IMR-90 (cell line): Measurements from ENCODE around the gene PCSK6. TPM values are rescaled to one million over a fixed set of nuclear protein-coding genes. Genes with fewer than 3 reads are reported as not detected.

Experiments
- ATAC-seq: fragments of 200-7000 bp; cut with Tn5 transposase; 2 replicates; pipeline ENCODE4 v1.9.1; 2020; ENCODE audit warnings: low read depth, mild to moderate bottlenecking, moderate library complexity
- BruUV-seq: library from RNA; stranded (reverse); fragments of 400-500 nt; replicated peaks from 2 replicates; lab custom pipeline; 2021; lab: Mats Ljungman, UMichigan
- CTCF ChIA-PET: fragments of 300-600 bp; formaldehyde crosslinking; extraction: SDS; loops from one replicate; lab custom pipeline; 2021; ENCODE audit warnings: antibody characterized with exemption; lab: Yijun Ruan, JAX
- POLR2A ChIA-PET: fragments of 300-600 bp; sonication (Branson Sonifier 250); formaldehyde crosslinking; loops from one replicate; lab custom pipeline; 2022; ENCODE audit warnings: antibody characterized with exemption; ENCODE audit not compliant: unreplicated experiment; lab: Charles Lee
- DNase-seq: peaks from one replicate; pipeline ENCODE4 v3.0.0; 2013
- H2AFZ ChIP-seq: replicated peaks from 2 replicates; pipeline ENCODE3; 2013; ENCODE audit warnings: low read length, mild to moderate bottlenecking; ENCODE audit not compliant: poor library complexity
- H2AK5ac ChIP-seq: 2 replicates; pipeline ENCODE4 v1.6.1; 2013; ENCODE audit warnings: low read depth, low read length, inconsistent platforms
- H2AK9ac ChIP-seq: replicated peaks from 2 replicates; pipeline ENCODE3; 2013; ENCODE audit warnings: mild to moderate bottlenecking, low read depth, low read length, moderate library complexity; ENCODE audit not compliant: poor library complexity
- H2BK120ac ChIP-seq: 2 replicates; pipeline ENCODE4 v1.6.1; 2013; ENCODE audit warnings: low read depth, low read length, inconsistent platforms
- H2BK15ac ChIP-seq: 3 replicates; pipeline ENCODE4 v1.6.1; 2013; ENCODE audit warnings: low read depth, low read length, inconsistent platforms
- H2BK20ac ChIP-seq: 2 replicates; pipeline ENCODE4 v1.6.1; 2013; ENCODE audit warnings: low read depth, mild to moderate bottlenecking, inconsistent platforms, low read length, moderate library complexity
- H2BK5ac ChIP-seq: 2 replicates; pipeline ENCODE4 v1.6.1; 2013; ENCODE audit warnings: mild to moderate bottlenecking, low read depth, low read length, inconsistent platforms; ENCODE audit not compliant: poor library complexity, severe bottlenecking
- H3K14ac ChIP-seq: replicated peaks from 2 replicates; pipeline ENCODE4 v1.6.1; 2013; ENCODE audit warnings: low read depth, low read length, inconsistent platforms
- H3K18ac ChIP-seq: 2 replicates; pipeline ENCODE4 v1.6.1; 2013; ENCODE audit warnings: low read depth, low read length, control low read depth
- H3K23ac ChIP-seq: 2 replicates; pipeline ENCODE4 v1.6.1; 2013; ENCODE audit warnings: low read depth, low read length, inconsistent platforms
- H3K27ac ChIP-seq: 2 replicates; pipeline ENCODE4 v1.5.1; 2013; ENCODE audit warnings: mild to moderate bottlenecking, control low read depth, low read length; ENCODE audit not compliant: insufficient read depth
- H3K27me3 ChIP-seq: 2 replicates; pipeline ENCODE4 v1.6.1; 2013; ENCODE audit warnings: low read length; ENCODE audit not compliant: control insufficient read depth, insufficient read depth
- H3K36me3 ChIP-seq: 2 replicates; pipeline ENCODE4 v1.6.1; 2013; ENCODE audit warnings: low read length, mixed read lengths; ENCODE audit not compliant: control insufficient read depth, insufficient read depth
- H3K4ac ChIP-seq: 2 replicates; pipeline ENCODE4 v1.6.1; 2013; ENCODE audit warnings: low read depth, low read length, inconsistent platforms
- H3K4me1 ChIP-seq: 2 replicates; pipeline ENCODE4 v1.6.1; 2013; ENCODE audit warnings: low read length, mixed read lengths; ENCODE audit not compliant: control insufficient read depth, insufficient read depth
- H3K4me2 ChIP-seq: 2 replicates; pipeline ENCODE4 v1.6.1; 2013; ENCODE audit warnings: low read depth, mild to moderate bottlenecking, control low read depth, low read length, moderate library complexity
- H3K4me3 ChIP-seq: 2 replicates; pipeline ENCODE4 v1.5.1; 2013; ENCODE audit warnings: low read depth, mild to moderate bottlenecking, control low read depth, low read length, moderate library complexity; ENCODE audit not compliant: insufficient read depth
- H3K56ac ChIP-seq: 2 replicates; pipeline ENCODE4 v1.6.1; 2013; ENCODE audit warnings: low read length, inconsistent platforms; ENCODE audit not compliant: insufficient read depth; ENCODE audit errors: extremely low read depth
- H3K79me1 ChIP-seq, 2 experiments: 2 replicates each; pipeline ENCODE4 v1.6.1; 2013; ENCODE audit warnings: low read length in 2 of 2, inconsistent platforms in 1 of 2, low read depth in 1 of 2
- H3K9ac ChIP-seq: 2 replicates; pipeline ENCODE4 v1.6.1; 2013; ENCODE audit warnings: low read depth, low read length, control low read depth
- H3K9me1 ChIP-seq: 2 replicates; pipeline ENCODE4 v1.6.1; 2013; ENCODE audit warnings: low read length, inconsistent platforms; ENCODE audit not compliant: insufficient read depth
- H3K9me3 ChIP-seq: 2 replicates; pipeline ENCODE4 v1.6.1; 2013; ENCODE audit warnings: low read length; ENCODE audit not compliant: control insufficient read depth, insufficient read depth
- H4K20me1 ChIP-seq: 2 replicates; pipeline ENCODE4 v1.6.1; 2013; ENCODE audit warnings: low read length, inconsistent platforms; ENCODE audit not compliant: insufficient read depth
- H4K5ac ChIP-seq: 2 replicates; pipeline ENCODE4 v1.6.1; 2013; ENCODE audit warnings: mild to moderate bottlenecking, low read depth, low read length, control low read depth
- H4K8ac ChIP-seq, 2 experiments: 2 replicates each; pipeline ENCODE4 v1.6.1; 2013; ENCODE audit warnings: low read depth in 2 of 2, low read length in 2 of 2, control low read depth in 1 of 2, inconsistent platforms in 1 of 2
- H4K91ac ChIP-seq: 2 replicates; pipeline ENCODE4 v1.6.1; 2013; ENCODE audit warnings: low read depth, low read length, inconsistent platforms; ENCODE audit not compliant: insufficient read depth
- BHLHE40 ChIP-seq: fragments of 150-350 bp; IDR thresholded peaks from 2 replicates; pipeline ENCODE4 v1.6.1; 2016; ENCODE audit warnings: mild to moderate bottlenecking, low read depth, low read length
- CEBPB ChIP-seq: IDR thresholded peaks from 2 replicates; pipeline ENCODE4 v1.6.1; 2012; ENCODE audit warnings: low read depth, low read length, improper control_type of control experiment
- MAFK ChIP-seq: IDR thresholded peaks from 2 replicates; pipeline ENCODE4 v1.6.1; 2012; ENCODE audit warnings: low read depth, low read length, improper control_type of control experiment
- NFE2L2 ChIP-seq: fragments of 150-350 bp; IDR thresholded peaks from 2 replicates; pipeline ENCODE4 v1.6.1; 2016; ENCODE audit warnings: low read depth, mild to moderate bottlenecking, low read length
- RAD21 ChIP-seq: IDR thresholded peaks from 2 replicates; pipeline ENCODE4 v1.6.1; 2012; ENCODE audit warnings: low read length, improper control_type of control experiment
- RFX5 ChIP-seq: IDR thresholded peaks from 2 replicates; pipeline ENCODE4 v1.8.0; 2012; ENCODE audit warnings: low read depth, mild to moderate bottlenecking, low read length, moderate library complexity
- SMC3 ChIP-seq: fragments of 150-350 bp; IDR thresholded peaks from 2 replicates; pipeline ENCODE4 v1.6.1; 2016; ENCODE audit warnings: low read depth, mild to moderate bottlenecking, antibody characterized with exemption, low read length, moderate library complexity
- USF2 ChIP-seq: fragments of 150-350 bp; IDR thresholded peaks from 2 replicates; pipeline ENCODE4 v1.6.1; 2017; ENCODE audit warnings: mild to moderate bottlenecking, antibody characterized with exemption, low read length, low read depth
- WGBS, 2 experiments: methylation state at CpG; one replicate each; pipeline versions ENCODE4 v1.1.5 to v1.1.7; 2013; ENCODE audit warnings: missing lambda C conversion rate in 2 of 2; ENCODE audit not compliant: insufficient read length in 1 of 2; ENCODE audit errors: extremely low coverage in 2 of 2; 5-methylcytosine and 5-hydroxymethylcytosine counted together
- dilution Hi-C: fragments of 300-500 bp; cut with HindIII; formaldehyde crosslinking; loops from one replicate; pipeline ENCODE4 v1.14.3; 2018; ENCODE audit warnings: low sequenced_read_pairs; ENCODE audit not compliant: unreplicated experiment
- in situ Hi-C: fragments of 300-500 bp; cut with MboI; formaldehyde crosslinking; loops from 3 replicates; pipeline ENCODE4 v1.14.3; 2019; ENCODE audit warnings: low sequenced_read_pairs, inconsistent platforms, mixed read lengths
- intact Hi-C: fragments of 100-400 bp; cut with micrococcal nuclease; formaldehyde crosslinking; loops from 2 replicates; pipeline ENCODE4 v1.10.0; 2022
- polyA plus RNA-seq, 3 experiments: library from polyadenylated mRNA; depleted of rRNA; stranded (reverse); fragments of >200 nt; gene quantifications; 2 replicates each; pipeline ENCODE4 v1.2.3, GENCODE V29; 2012; ENCODE audit warnings: low replicate concordance in 1 of 3
- total RNA-seq: library from RNA; depleted of rRNA; stranded (reverse); fragments of >200 nt; gene quantifications from 2 replicates; pipeline ENCODE4 v1.2.3, GENCODE V29; 2012
- TF ChIP-seq, protein P1 (sequence below): conservative IDR thresholded peaks from 2 replicates; pipeline ENCODE4 v1.5.1; 2012; ENCODE audit warnings: mild to moderate bottlenecking, low read depth, low read length, improper control_type of control experiment
- TF ChIP-seq, protein P2 (sequence below): fragments of 150-350 bp; IDR thresholded peaks from 2 replicates; pipeline ENCODE4 v1.6.1; 2016; ENCODE audit warnings: low read depth, mild to moderate bottlenecking, low read length, moderate library complexity, borderline replicate concordance

The PCSK6 gene
- total and polyA plus RNA-seq, 2 of the 4 experiments (the other 2 are of a cell fraction) = not detected

DNA sequence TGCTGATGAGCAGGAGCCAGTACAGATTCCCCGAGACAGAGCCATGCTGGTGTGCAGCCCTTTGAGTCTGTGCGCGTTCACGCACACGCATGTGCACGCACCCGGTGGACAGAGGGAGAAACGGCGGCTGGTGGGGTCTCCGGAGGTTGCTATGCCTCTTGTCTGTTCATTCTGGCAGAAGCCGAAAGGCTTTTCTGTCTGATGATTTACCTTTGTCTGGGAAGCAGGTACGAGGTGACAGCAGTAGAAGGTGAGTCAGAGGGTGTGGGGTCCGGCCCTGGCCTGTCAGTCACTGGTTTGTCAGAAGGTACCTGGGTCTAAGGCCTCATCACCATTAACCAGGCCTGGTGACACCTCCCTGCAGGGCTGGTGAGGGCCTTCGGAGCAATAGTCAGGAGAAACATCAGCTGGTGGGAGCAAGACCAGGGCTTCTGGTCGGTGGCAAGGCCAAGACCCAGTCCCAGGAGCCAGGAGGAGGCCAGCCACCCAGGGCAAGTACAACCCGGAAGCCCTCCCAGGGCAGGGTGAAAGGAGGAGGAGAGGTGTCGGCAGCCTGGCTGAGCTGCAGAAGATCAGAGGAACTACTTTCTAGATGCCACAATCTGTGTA is 7.5 kb downstream of the PCSK6 start (continued):
- TF ChIP-seq, protein P1, sequence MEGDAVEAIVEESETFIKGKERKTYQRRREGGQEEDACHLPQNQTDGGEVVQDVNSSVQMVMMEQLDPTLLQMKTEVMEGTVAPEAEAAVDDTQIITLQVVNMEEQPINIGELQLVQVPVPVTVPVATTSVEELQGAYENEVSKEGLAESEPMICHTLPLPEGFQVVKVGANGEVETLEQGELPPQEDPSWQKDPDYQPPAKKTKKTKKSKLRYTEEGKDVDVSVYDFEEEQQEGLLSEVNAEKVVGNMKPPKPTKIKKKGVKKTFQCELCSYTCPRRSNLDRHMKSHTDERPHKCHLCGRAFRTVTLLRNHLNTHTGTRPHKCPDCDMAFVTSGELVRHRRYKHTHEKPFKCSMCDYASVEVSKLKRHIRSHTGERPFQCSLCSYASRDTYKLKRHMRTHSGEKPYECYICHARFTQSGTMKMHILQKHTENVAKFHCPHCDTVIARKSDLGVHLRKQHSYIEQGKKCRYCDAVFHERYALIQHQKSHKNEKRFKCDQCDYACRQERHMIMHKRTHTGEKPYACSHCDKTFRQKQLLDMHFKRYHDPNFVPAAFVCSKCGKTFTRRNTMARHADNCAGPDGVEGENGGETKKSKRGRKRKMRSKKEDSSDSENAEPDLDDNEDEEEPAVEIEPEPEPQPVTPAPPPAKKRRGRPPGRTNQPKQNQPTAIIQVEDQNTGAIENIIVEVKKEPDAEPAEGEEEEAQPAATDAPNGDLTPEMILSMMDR = no peak
- no peak for TF ChIP-seq BHLHE40

DNA sequence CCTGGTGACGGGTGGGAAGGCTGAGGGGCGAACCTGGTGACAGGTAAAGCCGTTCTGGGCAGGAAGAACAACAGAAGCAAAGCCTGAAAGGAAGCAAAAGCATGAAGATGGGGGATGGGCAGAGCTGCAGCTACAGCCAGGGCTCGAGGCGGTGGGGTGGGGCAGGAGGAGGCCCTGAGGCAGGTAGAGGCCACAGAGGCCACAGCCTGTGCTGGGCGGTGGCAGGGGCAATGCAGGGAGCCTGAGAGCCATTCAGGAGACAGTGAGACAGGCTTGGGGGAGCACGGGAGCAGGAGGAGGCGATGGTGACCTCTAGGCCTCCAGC is 8.2 kb downstream of the PCSK6 start:
- Histone ChIP-seq H3K56ac (no peak overlapping the region), H3K36me3 (no peaks in the 10 kb centered on the region), H2AK9ac (no peak overlapping the region), H3K9me1 (no peaks in the 10 kb centered on the region; the same call in 1 of the 2 replicates), H2BK5ac (no peak overlapping the region), H3K9ac (no peak overlapping the region), H2AK5ac (no peak overlapping the region), H3K4me3 (no peak overlapping the region), H3K27ac (no peak overlapping the region), H4K5ac (no peak overlapping the region), H2BK15ac (no peak overlapping the region), H3K14ac (no peak overlapping the region), H2BK20ac (no peak overlapping the region), H3K4me1 (no peaks in the 10 kb centered on the region), H3K9me3 (no peaks in the 10 kb centered on the region), H2AFZ (no peak overlapping the region), H3K23ac (no peak overlapping the region), H4K91ac (no peak overlapping the region), H2BK120ac (no peak overlapping the region), H3K18ac (no peak overlapping the region), H3K4me2 (no peak overlapping the region), H4K20me1 (no peaks in the 10 kb centered on the region), H3K4ac (no peak overlapping the region), H3K27me3 (peaks cover 14% of the 10 kb centered on the region), H3K79me1 (no peaks in the 10 kb centered on the region), H4K8ac (no peak overlapping the region)
- DNase-seq (no peak), ATAC-seq (no peak)
- intact Hi-C loops (no loop called here), in situ Hi-C loops (no loop called here), dilution Hi-C loops (no loop called here)
- ChIA-PET POLR2A (no interaction called here), CTCF (interaction anchor here (0.7 kb wide), 1 partner anchor 247 kb away, joined by 5 read pairs; no protein-coding TSS in a partner anchor)
- 67% methylated on average over 6 of the region's 8 CpGs; no CpG with 5 or more reads in 1 of the 2 experiments for WGBS, 2 experiments
- no TSS peak for BruUV-seq
- TF ChIP-seq RFX5 = no peak
- no peak for TF ChIP-seq USF2
- TF ChIP-seq, protein P1 = no peak
- TF ChIP-seq BHLHE40 = no peak
- TF ChIP-seq NFE2L2 = no peak
- TF ChIP-seq CEBPB = no peak
- TF ChIP-seq SMC3 = no peak
- TF ChIP-seq, protein P2, sequence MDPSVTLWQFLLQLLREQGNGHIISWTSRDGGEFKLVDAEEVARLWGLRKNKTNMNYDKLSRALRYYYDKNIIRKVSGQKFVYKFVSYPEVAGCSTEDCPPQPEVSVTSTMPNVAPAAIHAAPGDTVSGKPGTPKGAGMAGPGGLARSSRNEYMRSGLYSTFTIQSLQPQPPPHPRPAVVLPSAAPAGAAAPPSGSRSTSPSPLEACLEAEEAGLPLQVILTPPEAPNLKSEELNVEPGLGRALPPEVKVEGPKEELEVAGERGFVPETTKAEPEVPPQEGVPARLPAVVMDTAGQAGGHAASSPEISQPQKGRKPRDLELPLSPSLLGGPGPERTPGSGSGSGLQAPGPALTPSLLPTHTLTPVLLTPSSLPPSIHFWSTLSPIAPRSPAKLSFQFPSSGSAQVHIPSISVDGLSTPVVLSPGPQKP = no peak
- TF ChIP-seq RAD21 = no peak
- TF ChIP-seq MAFK = no peak
